Muscle of leg (tissue), 11 donors: ENCODE results near the gene CPVL. TPM values are rescaled to one million over a fixed set of nuclear protein-coding genes. Genes with fewer than 3 reads are reported as not detected.

Experiments used
- DNase-seq: peaks from one replicate; pipeline ENCODE4 v3.0.0; 2013
- H3K27ac ChIP-seq: one replicate; pipeline ENCODE4 v1.5.1; 2013; ENCODE audit warnings: mild to moderate bottlenecking, low read length, control low read depth
- H3K27me3 ChIP-seq: one replicate; pipeline ENCODE4 v1.6.1; 2013; ENCODE audit warnings: low read length; ENCODE audit not compliant: control insufficient read depth, insufficient read depth
- H3K36me3 ChIP-seq: one replicate; pipeline ENCODE4 v1.6.1; 2013; ENCODE audit warnings: low read length; ENCODE audit not compliant: control insufficient read depth, insufficient read depth
- H3K4me1 ChIP-seq: one replicate; pipeline ENCODE4 v1.6.1; 2013; ENCODE audit warnings: low read length; ENCODE audit not compliant: control insufficient read depth, insufficient read depth
- H3K4me3 ChIP-seq: one replicate; pipeline ENCODE4 v1.5.1; 2013; ENCODE audit warnings: low read length, control low read depth
- H3K9me3 ChIP-seq: replicated peaks from 2 replicates; pipeline ENCODE4 v1.6.1; 2013; ENCODE audit warnings: low read depth, low read length; ENCODE audit not compliant: control insufficient read depth
- WGBS: methylation state at CpG from one replicate; pipeline ENCODE4 v1.1.5; 2013; ENCODE audit warnings: missing lambda C conversion rate; ENCODE audit not compliant: insufficient coverage; 5-methylcytosine and 5-hydroxymethylcytosine counted together
- polyA plus RNA-seq, 8 donors: library from polyadenylated mRNA; unstranded; fragments of 120-200 nt; gene quantifications; one replicate each; pipeline versions ENCODE4 v1.2.1 to v1.2.3, GENCODE V29; 2013; ENCODE audit warnings: inconsistent platforms in 1 of 8, low replicate concordance in 1 of 8; ENCODE audit not compliant: insufficient read length in 8 of 8, insufficient read depth in 1 of 8
- total RNA-seq: library from RNA; stranded (reverse); fragments of 120-200 nt; gene quantifications from one replicate; pipeline ENCODE4 v1.2.4, GENCODE V29; 2013

Gene CPVL
- total and polyA plus RNA-seq, 9 donors = 16.8 to 45.4 (median 24.3) TPM

DNA sequence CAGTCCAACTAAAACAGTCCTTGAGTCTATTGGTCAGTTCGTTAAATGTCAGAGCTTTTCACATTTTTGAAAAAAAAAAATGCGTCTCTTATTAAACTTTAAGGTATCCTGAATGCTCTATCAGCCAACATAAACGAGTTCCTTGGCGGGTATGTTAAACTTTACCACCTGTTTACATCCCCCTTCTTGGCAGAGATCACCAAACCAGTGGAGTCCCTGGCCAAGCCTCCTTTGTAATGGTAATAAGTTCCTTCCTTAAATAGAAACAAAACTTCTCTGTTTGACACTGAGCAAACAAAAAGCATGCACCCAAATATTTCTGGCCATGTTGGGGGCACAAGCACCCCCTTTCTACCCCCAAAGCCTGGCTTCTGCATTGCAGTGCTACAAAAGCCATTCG, 191.4 kb downstream of the CPVL start:
- peaks cover 43% of the 10 kb centered on the region for H3K4me1 ChIP-seq
- H3K4me3 ChIP-seq = peak overlapping the region; percentile 75
- H3K36me3 ChIP-seq = no peaks in the 10 kb centered on the region
- WGBS = no CpG with 5 or more reads among the region's 5 CpGs
- DNase-seq = no peak
- H3K9me3 ChIP-seq = no peaks in the 10 kb centered on the region
- no peak overlapping the region for H3K27ac ChIP-seq
- peaks cover 16% of the 10 kb centered on the region for H3K27me3 ChIP-seq

DNA sequence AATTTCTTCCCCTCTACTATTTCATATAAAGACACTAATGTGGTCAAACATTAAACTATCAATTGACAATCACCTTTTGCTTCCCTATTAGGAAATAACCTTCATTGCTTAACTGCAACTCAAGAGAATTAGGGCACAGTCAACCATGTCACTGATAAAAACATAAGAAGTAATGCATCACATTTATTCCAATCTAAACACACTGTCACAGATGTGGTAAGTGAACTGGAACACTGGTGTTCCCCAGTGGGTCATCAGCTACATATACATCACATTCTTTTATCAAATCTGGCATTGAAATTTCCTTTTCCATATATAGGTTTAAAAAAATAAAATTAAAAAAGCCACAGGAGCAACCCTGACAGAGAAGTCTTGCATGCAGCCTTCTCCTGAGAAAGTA, 191.9 kb downstream of the CPVL start:
- Histone ChIP-seq H3K36me3 (no peaks in the 10 kb centered on the region), H3K27me3 (peaks cover 16% of the 10 kb centered on the region), H3K27ac (no peak overlapping the region), H3K9me3 (no peaks in the 10 kb centered on the region), H3K4me3 (no peak overlapping the region), H3K4me1 (peaks cover 43% of the 10 kb centered on the region)
- DNase-seq = no peak

DNA sequence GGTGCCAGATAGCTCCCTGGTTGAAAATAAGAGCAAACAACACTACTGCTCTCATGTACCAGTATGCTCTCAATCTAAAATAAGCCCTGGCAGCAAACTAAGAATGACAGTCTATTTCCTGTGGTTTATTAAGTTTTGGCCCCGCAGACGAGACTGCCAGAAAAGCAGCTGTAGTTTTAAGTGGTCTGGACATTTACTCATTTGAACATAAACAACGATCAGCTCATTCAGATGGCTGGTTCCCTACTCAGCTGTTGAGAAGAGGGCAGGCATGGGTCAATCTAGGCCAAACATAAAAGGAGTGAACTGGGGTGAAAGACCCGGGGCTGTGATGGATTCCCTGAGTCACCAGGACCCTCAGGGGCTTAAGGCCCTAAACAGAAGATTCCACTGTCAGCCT, 192.7 kb downstream of the CPVL start:
- peak; percentile 78 for DNase-seq
- H3K27ac ChIP-seq = peak overlapping the region; percentile 50
- WGBS = no CpG with 5 or more reads among the region's 4 CpGs

More for the DNA sequence above, 192.7 kb downstream of the CPVL start:
- Histone ChIP-seq H3K4me3 (no peak overlapping the region), H3K36me3 (no peaks in the 10 kb centered on the region), H3K9me3 (no peaks in the 10 kb centered on the region), H3K4me1 (peaks cover 37% of the 10 kb centered on the region), H3K27me3 (peaks cover 16% of the 10 kb centered on the region)

Other genes with a start within 250 kb of the CPVL start
- 16.9 TPM for gene TRIL, start 188.2 kb downstream of the CPVL start, total RNA-seq
- 10 to 100 TPM; 24.8 to 63.5 (median 38.1) TPM for gene TRIL, start 188.2 kb downstream of the CPVL start, polyA plus RNA-seq
- gene CHN2, start 48.2 kb upstream of the CPVL start, total RNA-seq = 10.2 TPM
- gene CHN2, start 48.2 kb upstream of the CPVL start, polyA plus RNA-seq = 10 to 100 TPM in 4 of 8 donors, 1 to 10 TPM in 4; 7.6 to 18.2 (median 11.0) TPM